DOHH2 (cell line): ENCODE results near the gene SSBP2.

ENCODE experiments used
- H3F3A ChIP-seq: fragments of 200-600 bp; sonication (generic), shearing (Covaris generic); 2 replicates; pipeline ENCODE4 v1.6.0; 2016; ENCODE audit warnings: antibody characterized with exemption, mild to moderate bottlenecking; ENCODE audit not compliant: control insufficient read depth, insufficient read depth
- H3K27ac ChIP-seq: fragments of 200-600 bp; sonication (generic); 2 replicates; pipeline ENCODE4 v1.5.1; 2014; ENCODE audit warnings: low read depth, mild to moderate bottlenecking, low read length, moderate library complexity
- H3K27me3 ChIP-seq: fragments of 200-600 bp; sonication (generic); 2 replicates; pipeline ENCODE4 v1.6.1; 2014; ENCODE audit warnings: mild to moderate bottlenecking, low read length, mixed read lengths; ENCODE audit not compliant: control insufficient read depth
- H3K36me3 ChIP-seq: fragments of 200-600 bp; sonication (generic); 2 replicates; pipeline ENCODE4 v1.6.1; 2014; ENCODE audit warnings: mild to moderate bottlenecking, low read length, moderate library complexity, mixed read lengths; ENCODE audit not compliant: control insufficient read depth
- H3K4me1 ChIP-seq: fragments of 200-600 bp; sonication (generic); 2 replicates; pipeline ENCODE4 v1.6.1; 2014; ENCODE audit warnings: mild to moderate bottlenecking, low read length, mixed read lengths; ENCODE audit not compliant: control insufficient read depth
- H3K4me2 ChIP-seq: fragments of 200-600 bp; sonication (generic); 2 replicates; pipeline ENCODE4 v1.6.0; 2014; ENCODE audit warnings: mild to moderate bottlenecking, low read length, moderate library complexity
- H3K4me3 ChIP-seq: fragments of 200-600 bp; sonication (generic); 2 replicates; pipeline ENCODE4 v1.5.1; 2014; ENCODE audit warnings: mild to moderate bottlenecking, low read length, mixed read lengths
- H3K79me2 ChIP-seq: fragments of 200-600 bp; sonication (generic); 2 replicates; pipeline ENCODE4 v1.6.1; 2014; ENCODE audit warnings: mild to moderate bottlenecking, low read length, mixed read lengths; ENCODE audit not compliant: control insufficient read depth
- H3K9me2 ChIP-seq: fragments of 200-600 bp; sonication (generic); replicated peaks from 2 replicates; pipeline ENCODE4 v1.6.1; 2014; ENCODE audit warnings: mild to moderate bottlenecking, low read length, mixed read lengths; ENCODE audit not compliant: control insufficient read depth
- H3K9me3 ChIP-seq: fragments of 200-600 bp; sonication (generic); 2 replicates; pipeline ENCODE4 v1.6.1; 2014; ENCODE audit warnings: antibody characterized with exemption, low read length, mixed read lengths; ENCODE audit not compliant: control insufficient read depth, insufficient read depth
- H4K20me1 ChIP-seq: fragments of 200-600 bp; sonication (generic); 2 replicates; pipeline ENCODE4 v1.6.0; 2014; ENCODE audit warnings: low read depth, mild to moderate bottlenecking, antibody characterized with exemption, low read length, moderate library complexity; ENCODE audit not compliant: control insufficient read depth, insufficient read depth
- CTCF ChIP-seq: fragments of 200-600 bp; sonication (generic); IDR thresholded peaks from one replicate; pipeline ENCODE4 v1.5.1; 2014; ENCODE audit warnings: antibody characterized with exemption, mild to moderate bottlenecking, low read depth, low read length; ENCODE audit not compliant: poor library complexity, severe bottlenecking
- EZH2phosphoT487 ChIP-seq: fragments of 200-600 bp; sonication (generic); IDR thresholded peaks from 2 replicates; pipeline ENCODE4 v1.6.1; 2017; ENCODE audit warnings: borderline replicate concordance, mild to moderate bottlenecking, antibody characterized with exemption, low read length, moderate library complexity, mixed read lengths

The SSBP2 gene

GRCh38 chr5:81761970-81762369 lies 11.1 kb upstream of the SSBP2 start:
- H3K9me3 ChIP-seq, result no peaks in the 10 kb centered on the region
- peaks cover 30% of the 10 kb centered on the region for H3K4me1 ChIP-seq
- H4K20me1 ChIP-seq, result no peaks in the 10 kb centered on the region
- no peaks in the 10 kb centered on the region for H3K27me3 ChIP-seq
- H3K4me2 ChIP-seq, result no peak overlapping the region
- no peak overlapping the region for H3K4me3 ChIP-seq
- H3K79me2 ChIP-seq, result no peaks in the 10 kb centered on the region
- TF ChIP-seq CTCF, result no peak
- no peak for TF ChIP-seq EZH2phosphoT487
- H3K27ac ChIP-seq, result no peak overlapping the region
- no peaks in the 10 kb centered on the region for H3F3A ChIP-seq
- H3K36me3 ChIP-seq, result no peaks in the 10 kb centered on the region
- H3K9me2 ChIP-seq, result no peaks in the 10 kb centered on the region

DNA sequence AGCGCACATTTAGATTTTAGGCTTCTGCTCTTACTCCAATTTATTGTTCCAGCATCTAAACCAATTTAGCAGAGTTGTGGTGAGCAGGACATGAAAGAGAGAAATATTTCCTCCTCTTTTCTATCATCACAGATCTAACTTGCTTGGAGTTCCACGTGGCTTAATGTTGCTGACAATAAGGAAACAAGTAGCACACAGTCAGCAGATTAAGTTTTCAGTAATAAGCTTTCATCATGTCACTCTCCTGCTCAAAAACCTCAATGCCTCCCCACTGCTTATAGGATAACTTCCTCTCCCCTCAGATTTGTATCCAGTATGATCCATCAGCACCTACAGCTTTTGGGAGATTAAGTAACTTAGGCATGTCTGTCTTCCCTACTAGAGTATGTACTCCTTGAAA lies 10.4 kb upstream of the SSBP2 start:
- TF ChIP-seq CTCF (no peak), EZH2phosphoT487 (no peak)
- Histone ChIP-seq H3K27ac (no peak overlapping the region), H3F3A (no peaks in the 10 kb centered on the region), H3K9me3 (no peaks in the 10 kb centered on the region), H3K4me3 (no peak overlapping the region), H3K4me2 (no peak overlapping the region), H3K27me3 (no peaks in the 10 kb centered on the region), H3K4me1 (peaks cover 30% of the 10 kb centered on the region), H3K9me2 (no peaks in the 10 kb centered on the region), H4K20me1 (no peaks in the 10 kb centered on the region), H3K79me2 (no peaks in the 10 kb centered on the region), H3K36me3 (no peaks in the 10 kb centered on the region)

- TF ChIP-seq EZH2phosphoT487 (no peak), CTCF (no peak)
- Histone ChIP-seq H3K9me3 (no peaks in the 10 kb centered on the region), H4K20me1 (no peaks in the 10 kb centered on the region), H3K4me3 (no peak overlapping the region), H3K36me3 (no peaks in the 10 kb centered on the region), H3K4me1 (peaks cover 30% of the 10 kb centered on the region), H3K9me2 (no peaks in the 10 kb centered on the region), H3K4me2 (no peak overlapping the region), H3K27me3 (no peaks in the 10 kb centered on the region), H3F3A (no peaks in the 10 kb centered on the region), H3K27ac (no peak overlapping the region), H3K79me2 (no peaks in the 10 kb centered on the region)
These were observed 9.6 kb upstream of the SSBP2 start for GRCh38 chr5:81760521-81760920.

GRCh38 chr5:81759632-81760005 lies 8.7 kb upstream of the SSBP2 start:
- TF ChIP-seq EZH2phosphoT487, result no peak
- no peak for TF ChIP-seq CTCF
- Histone ChIP-seq H3K9me2 (no peaks in the 10 kb centered on the region), H3K9me3 (no peaks in the 10 kb centered on the region), H3K79me2 (no peaks in the 10 kb centered on the region), H3F3A (no peaks in the 10 kb centered on the region), H3K36me3 (no peaks in the 10 kb centered on the region), H3K27me3 (no peaks in the 10 kb centered on the region), H3K27ac (0 out of 2 replicates have a peak overlapping the region, but pooled peaks have one; percentile 16), H3K4me1 (peaks cover 30% of the 10 kb centered on the region), H3K4me3 (peak overlapping the region; percentile 67), H3K4me2 (peak overlapping the region; percentile 84), H4K20me1 (no peaks in the 10 kb centered on the region)
